ENCODE results near the gene SYAP1. TPM values are rescaled to one million over a fixed set of nuclear protein-coding genes. Genes with fewer than 3 reads are reported as not detected.

SYAP1 gene
- total and polyA plus RNA-seq, 2 experiments from 2014 or later: 18.0 to 48.3 TPM

DNA sequence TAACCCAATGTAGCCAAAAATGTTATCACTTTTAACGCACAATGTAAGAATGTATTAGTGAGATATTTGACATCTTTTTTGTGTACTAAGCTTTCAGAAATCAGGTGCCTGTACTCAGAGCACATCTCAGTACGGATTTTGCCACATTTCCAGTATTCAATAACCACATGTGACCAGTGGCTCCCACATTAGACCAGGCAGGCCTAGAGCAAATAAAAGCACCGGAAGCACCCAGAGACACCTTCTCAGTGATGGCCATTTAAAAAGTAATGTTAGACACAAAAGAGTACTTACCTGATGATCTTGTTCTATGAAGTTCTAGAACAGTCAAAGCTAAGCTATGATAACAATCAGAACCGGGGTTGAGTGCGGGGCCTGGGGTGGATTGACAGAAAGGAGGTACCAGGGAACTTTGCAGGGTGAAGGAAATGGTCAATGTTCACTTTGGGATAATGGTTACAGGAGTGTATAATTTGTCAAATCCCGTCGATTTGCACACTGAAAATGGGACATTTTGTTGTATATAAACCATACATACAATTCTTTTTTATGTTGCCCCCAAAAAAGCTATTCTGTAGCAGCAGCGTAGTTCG is 8.1 kb upstream of the SYAP1 start (continued):
- TF ChIP-seq, protein P1, sequence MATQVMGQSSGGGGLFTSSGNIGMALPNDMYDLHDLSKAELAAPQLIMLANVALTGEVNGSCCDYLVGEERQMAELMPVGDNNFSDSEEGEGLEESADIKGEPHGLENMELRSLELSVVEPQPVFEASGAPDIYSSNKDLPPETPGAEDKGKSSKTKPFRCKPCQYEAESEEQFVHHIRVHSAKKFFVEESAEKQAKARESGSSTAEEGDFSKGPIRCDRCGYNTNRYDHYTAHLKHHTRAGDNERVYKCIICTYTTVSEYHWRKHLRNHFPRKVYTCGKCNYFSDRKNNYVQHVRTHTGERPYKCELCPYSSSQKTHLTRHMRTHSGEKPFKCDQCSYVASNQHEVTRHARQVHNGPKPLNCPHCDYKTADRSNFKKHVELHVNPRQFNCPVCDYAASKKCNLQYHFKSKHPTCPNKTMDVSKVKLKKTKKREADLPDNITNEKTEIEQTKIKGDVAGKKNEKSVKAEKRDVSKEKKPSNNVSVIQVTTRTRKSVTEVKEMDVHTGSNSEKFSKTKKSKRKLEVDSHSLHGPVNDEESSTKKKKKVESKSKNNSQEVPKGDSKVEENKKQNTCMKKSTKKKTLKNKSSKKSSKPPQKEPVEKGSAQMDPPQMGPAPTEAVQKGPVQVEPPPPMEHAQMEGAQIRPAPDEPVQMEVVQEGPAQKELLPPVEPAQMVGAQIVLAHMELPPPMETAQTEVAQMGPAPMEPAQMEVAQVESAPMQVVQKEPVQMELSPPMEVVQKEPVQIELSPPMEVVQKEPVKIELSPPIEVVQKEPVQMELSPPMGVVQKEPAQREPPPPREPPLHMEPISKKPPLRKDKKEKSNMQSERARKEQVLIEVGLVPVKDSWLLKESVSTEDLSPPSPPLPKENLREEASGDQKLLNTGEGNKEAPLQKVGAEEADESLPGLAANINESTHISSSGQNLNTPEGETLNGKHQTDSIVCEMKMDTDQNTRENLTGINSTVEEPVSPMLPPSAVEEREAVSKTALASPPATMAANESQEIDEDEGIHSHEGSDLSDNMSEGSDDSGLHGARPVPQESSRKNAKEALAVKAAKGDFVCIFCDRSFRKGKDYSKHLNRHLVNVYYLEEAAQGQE (IDR thresholded peaks at IDR 0.05; ENCODE audit: unreplicated experiment): no peak
- no peak for TF ChIP-seq EZH2 (IDR thresholded peaks at IDR 0.05; ENCODE audit: low read depth, unreplicated experiment)
- no peak for TF ChIP-seq POLR2AphosphoS5 (IDR thresholded peaks at IDR 0.05; ENCODE audit: low read depth)
- TF ChIP-seq, protein P2, sequence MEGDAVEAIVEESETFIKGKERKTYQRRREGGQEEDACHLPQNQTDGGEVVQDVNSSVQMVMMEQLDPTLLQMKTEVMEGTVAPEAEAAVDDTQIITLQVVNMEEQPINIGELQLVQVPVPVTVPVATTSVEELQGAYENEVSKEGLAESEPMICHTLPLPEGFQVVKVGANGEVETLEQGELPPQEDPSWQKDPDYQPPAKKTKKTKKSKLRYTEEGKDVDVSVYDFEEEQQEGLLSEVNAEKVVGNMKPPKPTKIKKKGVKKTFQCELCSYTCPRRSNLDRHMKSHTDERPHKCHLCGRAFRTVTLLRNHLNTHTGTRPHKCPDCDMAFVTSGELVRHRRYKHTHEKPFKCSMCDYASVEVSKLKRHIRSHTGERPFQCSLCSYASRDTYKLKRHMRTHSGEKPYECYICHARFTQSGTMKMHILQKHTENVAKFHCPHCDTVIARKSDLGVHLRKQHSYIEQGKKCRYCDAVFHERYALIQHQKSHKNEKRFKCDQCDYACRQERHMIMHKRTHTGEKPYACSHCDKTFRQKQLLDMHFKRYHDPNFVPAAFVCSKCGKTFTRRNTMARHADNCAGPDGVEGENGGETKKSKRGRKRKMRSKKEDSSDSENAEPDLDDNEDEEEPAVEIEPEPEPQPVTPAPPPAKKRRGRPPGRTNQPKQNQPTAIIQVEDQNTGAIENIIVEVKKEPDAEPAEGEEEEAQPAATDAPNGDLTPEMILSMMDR (conservative IDR thresholded peaks at IDR 0.05; ENCODE audit: low read depth in 2 of 2): no peak
- TF ChIP-seq, protein P3, sequence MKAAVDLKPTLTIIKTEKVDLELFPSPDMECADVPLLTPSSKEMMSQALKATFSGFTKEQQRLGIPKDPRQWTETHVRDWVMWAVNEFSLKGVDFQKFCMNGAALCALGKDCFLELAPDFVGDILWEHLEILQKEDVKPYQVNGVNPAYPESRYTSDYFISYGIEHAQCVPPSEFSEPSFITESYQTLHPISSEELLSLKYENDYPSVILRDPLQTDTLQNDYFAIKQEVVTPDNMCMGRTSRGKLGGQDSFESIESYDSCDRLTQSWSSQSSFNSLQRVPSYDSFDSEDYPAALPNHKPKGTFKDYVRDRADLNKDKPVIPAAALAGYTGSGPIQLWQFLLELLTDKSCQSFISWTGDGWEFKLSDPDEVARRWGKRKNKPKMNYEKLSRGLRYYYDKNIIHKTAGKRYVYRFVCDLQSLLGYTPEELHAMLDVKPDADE (IDR thresholded peaks at IDR 0.05): no peak
- no peak for TF ChIP-seq ZNF114 (CRISPR knock-in tag; IDR thresholded peaks at IDR 0.05)
- no peak for TF ChIP-seq STAT1 (IDR thresholded peaks at IDR 0.05; ENCODE audit: unreplicated experiment)
- TF ChIP-seq NANOG (IDR thresholded peaks at IDR 0.05; ENCODE audit: borderline replicate concordance): no peak
- TF ChIP-seq JUNB (IDR thresholded peaks at IDR 0.05; ENCODE audit: unreplicated experiment): no peak

DNA sequence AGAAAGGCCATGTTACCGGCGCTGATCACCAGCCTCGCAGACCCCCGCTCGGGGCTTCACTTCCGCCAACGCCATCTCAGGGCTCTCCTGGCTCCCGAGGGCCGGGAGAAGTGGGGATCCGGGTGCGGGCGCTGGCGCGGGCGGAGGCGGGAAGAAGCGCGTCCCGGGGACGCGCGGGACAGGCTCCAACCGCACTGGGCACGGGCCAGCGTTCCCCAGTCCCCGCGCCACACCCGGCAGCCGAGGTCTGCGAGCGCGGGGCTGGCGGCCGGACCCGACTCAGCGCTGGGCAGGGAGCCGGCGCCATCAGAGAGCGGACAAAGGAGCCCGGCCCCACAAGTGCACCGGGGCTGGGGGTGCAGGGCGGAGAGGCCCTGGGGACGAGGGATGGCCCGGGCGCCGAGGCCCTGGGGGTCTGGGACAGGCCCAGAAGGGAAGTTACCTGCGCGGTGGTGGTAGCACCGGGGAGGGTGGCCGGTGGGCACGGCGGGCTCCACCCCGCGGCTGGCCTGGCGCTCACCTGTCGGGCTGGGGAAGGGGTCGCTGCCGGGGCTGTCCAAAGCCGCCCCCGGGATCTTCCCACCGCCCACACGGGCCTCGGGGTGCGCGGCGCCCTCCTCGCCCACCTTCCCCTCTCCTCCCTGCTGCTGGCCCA is 7.4 kb upstream of the SYAP1 start:
- ATAC-seq: peak; percentile 77
- Mint-ChIP-seq H3K27ac (peak overlapping the region; percentile 90), H3K4me3 (peak overlapping the region; percentile 90), H3K36me3 (ENCODE audit: low read depth) (peaks cover 20% of the 10 kb centered on the region; the same call in 2 of the 3 replicates), H3K9me3 (no peaks in the 10 kb centered on the region; the same call in 2 of the 3 replicates), H3K27me3 (ENCODE audit: insufficient read depth, low read depth, poor library complexity) (peaks cover 2% of the 10 kb centered on the region), H3K4me1 (peaks cover 7% of the 10 kb centered on the region; the same call in 2 of the 3 replicates)
- Histone ChIP-seq H3K79me2 (replicated peaks; ENCODE audit: insufficient read depth) (peaks cover 20% of the 10 kb centered on the region), H3K27ac (ENCODE audit: low read depth) (0 out of 2 replicates have a peak overlapping the region, but pooled peaks have one; percentile 87), H3K4me3 (peak overlapping the region; percentile 71), H3K4me1 (ENCODE audit: insufficient read depth) (0 out of 2 replicates have a peak, but pooled peaks cover 3% of the 10 kb centered on the region), H4K20me1 (replicated peaks; ENCODE audit: insufficient read depth) (no peaks in the 10 kb centered on the region), H3K27me3 (ENCODE audit: insufficient read depth) (no peaks in the 10 kb centered on the region), H3F3A (replicated peaks; ENCODE audit: low read depth) (no peaks in the 10 kb centered on the region), H3K4me2 (peak overlapping the region; percentile 79), H2AFZ (no peak overlapping the region; the same call in 1 of the 2 replicates), H3K9me2 (ENCODE audit: insufficient read depth) (no peaks in the 10 kb centered on the region), H3K36me3 (ENCODE audit: insufficient read depth) (no peaks in the 10 kb centered on the region)
- DNase-seq (ENCODE audit: low spot score): peak; percentile 35
- TF ChIP-seq, protein P4, sequence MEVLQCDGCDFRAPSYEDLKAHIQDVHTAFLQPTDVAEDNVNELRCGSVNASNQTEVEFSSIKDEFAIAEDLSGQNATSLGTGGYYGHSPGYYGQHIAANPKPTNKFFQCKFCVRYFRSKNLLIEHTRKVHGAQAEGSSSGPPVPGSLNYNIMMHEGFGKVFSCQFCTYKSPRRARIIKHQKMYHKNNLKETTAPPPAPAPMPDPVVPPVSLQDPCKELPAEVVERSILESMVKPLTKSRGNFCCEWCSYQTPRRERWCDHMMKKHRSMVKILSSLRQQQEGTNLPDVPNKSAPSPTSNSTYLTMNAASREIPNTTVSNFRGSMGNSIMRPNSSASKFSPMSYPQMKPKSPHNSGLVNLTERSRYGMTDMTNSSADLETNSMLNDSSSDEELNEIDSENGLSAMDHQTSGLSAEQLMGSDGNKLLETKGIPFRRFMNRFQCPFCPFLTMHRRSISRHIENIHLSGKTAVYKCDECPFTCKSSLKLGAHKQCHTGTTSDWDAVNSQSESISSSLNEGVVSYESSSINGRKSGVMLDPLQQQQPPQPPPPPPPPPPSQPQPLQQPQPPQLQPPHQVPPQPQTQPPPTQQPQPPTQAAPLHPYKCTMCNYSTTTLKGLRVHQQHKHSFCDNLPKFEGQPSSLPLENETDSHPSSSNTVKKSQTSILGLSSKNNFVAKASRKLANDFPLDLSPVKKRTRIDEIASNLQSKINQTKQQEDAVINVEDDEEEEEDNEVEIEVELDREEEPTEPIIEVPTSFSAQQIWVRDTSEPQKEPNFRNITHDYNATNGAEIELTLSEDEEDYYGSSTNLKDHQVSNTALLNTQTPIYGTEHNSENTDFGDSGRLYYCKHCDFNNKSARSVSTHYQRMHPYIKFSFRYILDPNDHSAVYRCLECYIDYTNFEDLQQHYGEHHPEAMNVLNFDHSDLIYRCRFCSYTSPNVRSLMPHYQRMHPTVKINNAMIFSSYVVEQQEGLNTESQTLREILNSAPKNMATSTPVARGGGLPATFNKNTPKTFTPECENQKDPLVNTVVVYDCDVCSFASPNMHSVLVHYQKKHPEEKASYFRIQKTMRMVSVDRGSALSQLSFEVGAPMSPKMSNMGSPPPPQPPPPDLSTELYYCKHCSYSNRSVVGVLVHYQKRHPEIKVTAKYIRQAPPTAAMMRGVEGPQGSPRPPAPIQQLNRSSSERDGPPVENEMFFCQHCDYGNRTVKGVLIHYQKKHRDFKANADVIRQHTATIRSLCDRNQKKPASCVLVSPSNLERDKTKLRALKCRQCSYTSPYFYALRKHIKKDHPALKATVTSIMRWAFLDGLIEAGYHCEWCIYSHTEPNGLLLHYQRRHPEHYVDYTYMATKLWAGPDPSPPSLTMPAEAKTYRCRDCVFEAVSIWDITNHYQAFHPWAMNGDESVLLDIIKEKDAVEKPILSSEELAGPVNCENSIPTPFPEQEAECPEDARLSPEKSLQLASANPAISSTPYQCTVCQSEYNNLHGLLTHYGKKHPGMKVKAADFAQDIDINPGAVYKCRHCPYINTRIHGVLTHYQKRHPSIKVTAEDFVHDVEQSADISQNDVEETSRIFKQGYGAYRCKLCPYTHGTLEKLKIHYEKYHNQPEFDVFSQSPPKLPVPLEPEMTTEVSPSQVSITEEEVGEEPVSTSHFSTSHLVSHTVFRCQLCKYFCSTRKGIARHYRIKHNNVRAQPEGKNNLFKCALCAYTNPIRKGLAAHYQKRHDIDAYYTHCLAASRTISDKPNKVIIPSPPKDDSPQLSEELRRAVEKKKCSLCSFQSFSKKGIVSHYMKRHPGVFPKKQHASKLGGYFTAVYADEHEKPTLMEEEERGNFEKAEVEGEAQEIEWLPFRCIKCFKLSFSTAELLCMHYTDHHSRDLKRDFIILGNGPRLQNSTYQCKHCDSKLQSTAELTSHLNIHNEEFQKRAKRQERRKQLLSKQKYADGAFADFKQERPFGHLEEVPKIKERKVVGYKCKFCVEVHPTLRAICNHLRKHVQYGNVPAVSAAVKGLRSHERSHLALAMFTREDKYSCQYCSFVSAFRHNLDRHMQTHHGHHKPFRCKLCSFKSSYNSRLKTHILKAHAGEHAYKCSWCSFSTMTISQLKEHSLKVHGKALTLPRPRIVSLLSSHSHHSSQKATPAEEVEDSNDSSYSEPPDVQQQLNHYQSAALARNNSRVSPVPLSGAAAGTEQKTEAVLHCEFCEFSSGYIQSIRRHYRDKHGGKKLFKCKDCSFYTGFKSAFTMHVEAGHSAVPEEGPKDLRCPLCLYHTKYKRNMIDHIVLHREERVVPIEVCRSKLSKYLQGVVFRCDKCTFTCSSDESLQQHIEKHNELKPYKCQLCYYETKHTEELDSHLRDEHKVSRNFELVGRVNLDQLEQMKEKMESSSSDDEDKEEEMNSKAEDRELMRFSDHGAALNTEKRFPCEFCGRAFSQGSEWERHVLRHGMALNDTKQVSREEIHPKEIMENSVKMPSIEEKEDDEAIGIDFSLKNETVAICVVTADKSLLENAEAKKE (CRISPR knock-in tag; IDR thresholded peaks at IDR 0.05): no peak
- no peak; the same call in 1 of the 2 replicates for TF ChIP-seq POLR2AphosphoS5 (IDR thresholded peaks at IDR 0.05; ENCODE audit: low read depth)
- TF ChIP-seq NANOG (IDR thresholded peaks at IDR 0.05; ENCODE audit: borderline replicate concordance): no peak
